ENCODE results near the gene NOTCH1. TPM values are rescaled to one million over a fixed set of nuclear protein-coding genes. Genes with fewer than 3 reads are reported as not detected.

NOTCH1 gene
- total RNA-seq, 4 donors from 2014 or later: 19.6 to 35.4 (median 23.2) TPM

- H3K36me3 ChIP-seq: no peaks in the 10 kb centered on the region
- DNase-seq: peak; percentile 47 to 51
- TF ChIP-seq, protein P1, sequence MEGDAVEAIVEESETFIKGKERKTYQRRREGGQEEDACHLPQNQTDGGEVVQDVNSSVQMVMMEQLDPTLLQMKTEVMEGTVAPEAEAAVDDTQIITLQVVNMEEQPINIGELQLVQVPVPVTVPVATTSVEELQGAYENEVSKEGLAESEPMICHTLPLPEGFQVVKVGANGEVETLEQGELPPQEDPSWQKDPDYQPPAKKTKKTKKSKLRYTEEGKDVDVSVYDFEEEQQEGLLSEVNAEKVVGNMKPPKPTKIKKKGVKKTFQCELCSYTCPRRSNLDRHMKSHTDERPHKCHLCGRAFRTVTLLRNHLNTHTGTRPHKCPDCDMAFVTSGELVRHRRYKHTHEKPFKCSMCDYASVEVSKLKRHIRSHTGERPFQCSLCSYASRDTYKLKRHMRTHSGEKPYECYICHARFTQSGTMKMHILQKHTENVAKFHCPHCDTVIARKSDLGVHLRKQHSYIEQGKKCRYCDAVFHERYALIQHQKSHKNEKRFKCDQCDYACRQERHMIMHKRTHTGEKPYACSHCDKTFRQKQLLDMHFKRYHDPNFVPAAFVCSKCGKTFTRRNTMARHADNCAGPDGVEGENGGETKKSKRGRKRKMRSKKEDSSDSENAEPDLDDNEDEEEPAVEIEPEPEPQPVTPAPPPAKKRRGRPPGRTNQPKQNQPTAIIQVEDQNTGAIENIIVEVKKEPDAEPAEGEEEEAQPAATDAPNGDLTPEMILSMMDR (IDR thresholded peaks at IDR 0.05): no peak
- TF ChIP-seq POLR2A (IDR thresholded peaks at IDR 0.05): peak in 1 of 2 donors; percentile 12
- peaks cover 15 to 43% of the 10 kb centered on the region in 2 donors for H3K4me1 ChIP-seq
- intact Hi-C loops (cut with DNase I): no loop called here
- no peaks in the 10 kb centered on the region for H3K9me3 ChIP-seq
- peak overlapping the region; percentile 78 to 88 (median 86) for H3K27ac ChIP-seq
- WGBS, 2 donors: 0 to 2% methylated on average over 12 to 30 of the region's 31 CpGs
- H3K27me3 ChIP-seq: no peaks in the 10 kb centered on the region
- peak overlapping the region; percentile 7 to 90 (median 88) for H3K4me3 ChIP-seq (replicated peaks in 1 of 3)
Observed at GRCh38 chr9:136544548-136544963, 1.3 kb downstream of the NOTCH1 start.

DNA sequence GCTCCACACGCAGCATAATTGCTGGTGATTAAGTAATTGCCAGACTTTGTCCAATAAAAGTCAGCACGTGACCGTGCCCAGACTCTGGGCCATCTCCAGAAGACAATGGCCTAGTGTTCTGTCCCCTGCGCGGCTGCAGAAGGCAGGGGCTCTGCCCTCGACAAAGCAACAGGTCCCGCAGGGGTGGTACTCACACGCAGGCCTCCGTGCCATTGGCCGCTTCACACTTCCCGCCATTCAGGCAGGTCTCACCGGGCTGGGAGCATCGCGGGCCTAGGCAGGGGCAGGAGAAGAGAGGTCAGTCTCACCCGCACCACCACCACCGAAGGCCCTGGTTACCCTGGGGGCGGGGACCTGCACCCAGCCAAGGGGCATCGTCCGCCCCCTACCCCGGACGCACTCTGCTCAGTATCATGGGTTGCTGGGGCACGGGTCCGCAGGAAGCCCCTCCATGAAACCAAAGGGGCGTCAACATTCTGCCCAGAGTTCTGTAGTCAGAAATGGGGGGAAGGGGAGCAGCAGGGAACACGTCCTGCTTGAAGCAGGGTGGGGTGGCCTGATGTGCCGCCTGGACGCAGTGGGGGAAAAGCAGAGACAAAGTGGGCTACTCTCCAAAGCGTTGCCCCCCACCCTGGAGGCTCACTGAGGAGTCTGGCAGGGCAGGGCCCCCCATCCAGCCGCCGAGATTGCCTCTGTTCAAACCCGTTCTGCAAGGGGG is 1.9 kb downstream of the NOTCH1 start:
- TF ChIP-seq, protein P1 (IDR thresholded peaks at IDR 0.05): no peak
- TF ChIP-seq POLR2A (IDR thresholded peaks at IDR 0.05): no peak
- DNase-seq: no peak
- WGBS, 2 donors: 63 to 68% methylated on average over 19 to 27 of the region's 31 CpGs
- no peaks in the 10 kb centered on the region for H3K27me3 ChIP-seq
- intact Hi-C loops (cut with DNase I): no loop called here
- H3K27ac ChIP-seq: peak overlapping the region in 2 of 3 donors; percentile 86 to 88
- peak overlapping the region in 1 of 3 donors; percentile 90 for H3K4me3 ChIP-seq (replicated peaks in 1 of 3)
- peaks cover 15 to 48% of the 10 kb centered on the region in 2 donors for H3K4me1 ChIP-seq
- H3K36me3 ChIP-seq: no peaks in the 10 kb centered on the region
- no peaks in the 10 kb centered on the region for H3K9me3 ChIP-seq

DNA sequence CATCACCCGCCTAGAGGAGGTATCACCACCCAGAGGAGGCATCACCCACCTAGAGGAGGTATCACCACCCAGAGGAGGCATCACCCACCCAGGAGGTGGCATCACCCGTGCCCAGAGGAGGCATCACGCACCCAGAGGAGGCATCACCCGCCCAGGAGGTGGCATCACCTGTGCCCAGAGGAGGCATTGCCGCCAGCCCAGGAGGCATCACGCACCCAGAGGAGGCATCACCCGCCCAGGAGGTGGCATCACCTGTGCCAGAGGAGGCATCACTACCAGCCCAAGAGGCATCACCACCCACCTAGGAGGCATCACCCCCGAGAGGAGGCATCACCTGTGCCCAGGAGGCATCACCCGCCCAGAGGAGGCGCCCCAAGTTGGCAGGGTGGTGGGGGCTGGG is 2.6 kb downstream of the NOTCH1 start:
- TF ChIP-seq, protein P1 (IDR thresholded peaks at IDR 0.05): no peak
- no peak for TF ChIP-seq POLR2A (IDR thresholded peaks at IDR 0.05)
- Histone ChIP-seq H3K27ac (peak overlapping the region in 2 of 3 donors; percentile 86 to 88), H3K27me3 (no peaks in the 10 kb centered on the region), H3K4me3 (replicated peaks in 1 of 3) (no peak overlapping the region), H3K4me1 (peaks cover 15 to 54% of the 10 kb centered on the region in 2 donors), H3K9me3 (no peaks in the 10 kb centered on the region), H3K36me3 (no peaks in the 10 kb centered on the region)
- 100% methylated on average over 1 of the region's 10 CpGs; no CpG with 5 or more reads in 1 of the 2 donors for WGBS, 2 donors
- intact Hi-C loops (cut with DNase I): no loop called here
- no peak for DNase-seq

GRCh38 chr9:136542241-136543040 is 3.4 kb downstream of the NOTCH1 start:
- no peaks in the 10 kb centered on the region for H3K27me3 ChIP-seq
- WGBS, 2 donors: 79% methylated on average over 25 to 27 of the region's 28 CpGs
- no peaks in the 10 kb centered on the region for H3K36me3 ChIP-seq
- intact Hi-C loops (cut with DNase I): no loop called here
- TF ChIP-seq, protein P1 (IDR thresholded peaks at IDR 0.05): no peak
- TF ChIP-seq POLR2A (IDR thresholded peaks at IDR 0.05): no peak
- no peak for DNase-seq
- H3K9me3 ChIP-seq: no peaks in the 10 kb centered on the region
- H3K4me1 ChIP-seq: peaks cover 13 to 56% of the 10 kb centered on the region in 2 donors
- peak overlapping the region in 1 of 3 donors; percentile 41 for H3K27ac ChIP-seq
- H3K4me3 ChIP-seq (replicated peaks in 1 of 3): no peak overlapping the region

All from thyroid gland (tissue), 4 donors.